ENCODE results near the gene WFS1. TPM values are rescaled to one million over a fixed set of nuclear protein-coding genes. Genes with fewer than 3 reads are reported as not detected.
A peak's percentile ranks its signal among the peaks of the same experiment; 100 is the strongest.

WFS1 gene
- total RNA-seq, 2 donors from 2014 or later, result 77.9 to 131 TPM

DNA sequence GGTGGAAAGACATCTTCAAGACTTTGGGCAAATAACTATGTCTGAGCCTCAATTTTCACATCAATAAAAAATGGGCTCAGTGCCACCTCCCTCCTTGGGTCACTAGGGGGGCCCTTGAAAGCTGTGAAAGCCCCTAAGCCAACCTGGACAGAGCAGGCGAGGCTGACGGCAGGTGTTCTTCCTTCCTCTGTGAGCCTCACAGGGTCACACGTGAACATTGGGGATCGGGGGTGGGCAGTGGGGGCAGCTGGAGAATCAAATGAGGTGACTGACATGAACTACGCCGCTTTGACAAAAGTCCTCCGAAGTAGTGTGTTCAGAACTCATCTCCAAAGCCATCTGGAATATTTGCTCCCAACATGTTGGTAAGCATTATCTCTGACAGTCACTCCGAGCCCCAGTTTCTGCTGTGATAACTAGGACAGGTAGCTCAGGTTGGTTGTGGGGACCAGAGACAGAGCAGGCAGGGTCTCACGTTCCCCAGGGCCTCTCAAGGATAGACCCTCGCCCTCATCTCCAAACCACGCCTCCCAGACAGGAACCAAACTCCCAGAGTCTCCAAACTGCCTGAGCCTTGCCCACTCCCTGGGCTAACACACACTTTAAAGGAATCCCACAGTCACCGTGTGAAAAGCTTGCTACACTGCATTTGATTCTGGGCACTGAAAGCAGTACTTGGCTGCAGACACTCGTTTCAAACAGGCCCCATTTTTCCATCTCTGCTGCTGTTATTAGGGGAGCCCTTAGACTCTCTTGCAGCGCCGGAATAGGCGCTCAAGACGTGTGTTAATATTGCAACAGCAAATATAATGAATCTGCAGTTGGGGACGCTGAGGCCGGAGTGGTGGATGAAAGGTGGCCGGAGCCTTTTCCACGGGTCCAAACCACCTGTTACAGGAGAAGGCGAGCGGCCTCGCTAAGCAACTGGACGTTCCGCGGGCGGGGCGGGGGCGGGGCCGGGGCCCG lies 717 bp upstream of the WFS1 start:
- Histone ChIP-seq H3K4me3 (peak overlapping the region; percentile 83), H3K9me3 (no peaks in the 10 kb centered on the region), H3K27me3 (replicated peaks; ENCODE audit: insufficient read depth) (no peaks in the 10 kb centered on the region), H3K4me1 (ENCODE audit: control insufficient read depth in 1 of 2, low read depth in 2 of 2) (peaks cover 33 to 42% of the 10 kb centered on the region in 2 donors), H3K27ac (peak overlapping the region; percentile 39 to 47), H3K36me3 (no peaks in the 10 kb centered on the region)
- ATAC-seq (ENCODE audit: insufficient number of reproducible peaks, low FRiP score, low read depth) (no peak), DNase-seq (ENCODE audit: low spot score) (no peak)
- TF ChIP-seq, protein P1, sequence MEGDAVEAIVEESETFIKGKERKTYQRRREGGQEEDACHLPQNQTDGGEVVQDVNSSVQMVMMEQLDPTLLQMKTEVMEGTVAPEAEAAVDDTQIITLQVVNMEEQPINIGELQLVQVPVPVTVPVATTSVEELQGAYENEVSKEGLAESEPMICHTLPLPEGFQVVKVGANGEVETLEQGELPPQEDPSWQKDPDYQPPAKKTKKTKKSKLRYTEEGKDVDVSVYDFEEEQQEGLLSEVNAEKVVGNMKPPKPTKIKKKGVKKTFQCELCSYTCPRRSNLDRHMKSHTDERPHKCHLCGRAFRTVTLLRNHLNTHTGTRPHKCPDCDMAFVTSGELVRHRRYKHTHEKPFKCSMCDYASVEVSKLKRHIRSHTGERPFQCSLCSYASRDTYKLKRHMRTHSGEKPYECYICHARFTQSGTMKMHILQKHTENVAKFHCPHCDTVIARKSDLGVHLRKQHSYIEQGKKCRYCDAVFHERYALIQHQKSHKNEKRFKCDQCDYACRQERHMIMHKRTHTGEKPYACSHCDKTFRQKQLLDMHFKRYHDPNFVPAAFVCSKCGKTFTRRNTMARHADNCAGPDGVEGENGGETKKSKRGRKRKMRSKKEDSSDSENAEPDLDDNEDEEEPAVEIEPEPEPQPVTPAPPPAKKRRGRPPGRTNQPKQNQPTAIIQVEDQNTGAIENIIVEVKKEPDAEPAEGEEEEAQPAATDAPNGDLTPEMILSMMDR (IDR thresholded peaks at IDR 0.05), result no peak

DNA sequence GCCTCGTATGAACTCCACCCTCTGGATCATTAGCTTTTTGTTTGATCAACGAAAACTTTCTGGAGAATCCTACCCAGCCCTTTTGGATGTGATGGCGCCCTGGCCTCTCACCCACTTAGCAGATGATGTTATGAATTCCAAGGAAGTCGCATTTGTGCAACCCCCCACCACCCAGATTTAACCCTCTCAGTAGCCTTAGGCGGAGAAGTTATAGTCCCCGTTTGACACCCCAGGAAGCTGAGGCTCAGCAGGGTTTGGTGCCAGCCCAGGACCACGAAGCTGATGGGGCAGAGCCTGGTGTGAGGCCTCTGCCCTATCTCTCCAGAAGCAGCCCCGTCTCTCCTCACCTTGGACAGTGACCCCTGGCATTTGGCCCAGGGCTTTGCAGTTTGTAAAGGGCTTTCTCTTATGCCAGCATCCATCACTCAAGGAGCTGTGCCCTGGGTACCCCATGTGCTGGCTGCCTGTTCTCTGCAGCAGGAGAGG lies 1.0 kb downstream of the WFS1 start:
- no peak for ATAC-seq (ENCODE audit: insufficient number of reproducible peaks, low FRiP score, low read depth)
- peaks cover 42 to 60% of the 10 kb centered on the region in 2 donors for H3K4me1 ChIP-seq (ENCODE audit: control insufficient read depth in 1 of 2, low read depth in 2 of 2)
- no peaks in the 10 kb centered on the region for H3K27me3 ChIP-seq (replicated peaks; ENCODE audit: insufficient read depth)
- H3K9me3 ChIP-seq, result no peaks in the 10 kb centered on the region
- TF ChIP-seq, protein P1 (IDR thresholded peaks at IDR 0.05), result no peak
- no peaks in the 10 kb centered on the region for H3K36me3 ChIP-seq
- peak overlapping the region; percentile 92 to 96 for H3K27ac ChIP-seq
- H3K4me3 ChIP-seq, result peak overlapping the region; percentile 83
- no peak for DNase-seq (ENCODE audit: low spot score)

DNA sequence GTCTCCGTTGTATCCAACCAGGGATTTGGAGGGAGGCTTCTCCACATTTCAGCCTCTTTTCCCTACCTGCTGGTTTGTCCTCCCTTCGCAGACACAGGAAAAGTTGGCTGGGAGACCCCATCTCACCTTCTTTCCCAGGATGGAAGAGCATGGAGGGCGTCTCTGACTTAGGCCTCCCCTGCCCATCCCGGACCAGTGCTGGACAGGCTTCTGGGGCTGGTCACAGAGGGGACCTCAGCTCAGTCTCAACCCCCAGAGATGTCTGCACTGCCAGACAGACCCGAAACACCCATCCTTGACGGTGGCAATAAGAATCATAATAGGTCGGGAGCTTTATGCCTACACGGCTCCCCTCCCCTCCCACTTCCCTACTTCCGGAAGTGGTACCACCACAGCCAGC lies 1.6 kb downstream of the WFS1 start:
- Histone ChIP-seq H3K9me3 (no peaks in the 10 kb centered on the region), H3K4me1 (ENCODE audit: control insufficient read depth in 1 of 2, low read depth in 2 of 2) (peaks cover 47 to 65% of the 10 kb centered on the region in 2 donors), H3K27me3 (replicated peaks; ENCODE audit: insufficient read depth) (no peaks in the 10 kb centered on the region), H3K36me3 (no peaks in the 10 kb centered on the region), H3K27ac (peak overlapping the region; percentile 92 to 96), H3K4me3 (peak overlapping the region; percentile 83)
- DNase-seq (ENCODE audit: low spot score) (no peak), ATAC-seq (ENCODE audit: insufficient number of reproducible peaks, low FRiP score, low read depth) (no peak)
- TF ChIP-seq, protein P1 (IDR thresholded peaks at IDR 0.05), result no peak

DNA sequence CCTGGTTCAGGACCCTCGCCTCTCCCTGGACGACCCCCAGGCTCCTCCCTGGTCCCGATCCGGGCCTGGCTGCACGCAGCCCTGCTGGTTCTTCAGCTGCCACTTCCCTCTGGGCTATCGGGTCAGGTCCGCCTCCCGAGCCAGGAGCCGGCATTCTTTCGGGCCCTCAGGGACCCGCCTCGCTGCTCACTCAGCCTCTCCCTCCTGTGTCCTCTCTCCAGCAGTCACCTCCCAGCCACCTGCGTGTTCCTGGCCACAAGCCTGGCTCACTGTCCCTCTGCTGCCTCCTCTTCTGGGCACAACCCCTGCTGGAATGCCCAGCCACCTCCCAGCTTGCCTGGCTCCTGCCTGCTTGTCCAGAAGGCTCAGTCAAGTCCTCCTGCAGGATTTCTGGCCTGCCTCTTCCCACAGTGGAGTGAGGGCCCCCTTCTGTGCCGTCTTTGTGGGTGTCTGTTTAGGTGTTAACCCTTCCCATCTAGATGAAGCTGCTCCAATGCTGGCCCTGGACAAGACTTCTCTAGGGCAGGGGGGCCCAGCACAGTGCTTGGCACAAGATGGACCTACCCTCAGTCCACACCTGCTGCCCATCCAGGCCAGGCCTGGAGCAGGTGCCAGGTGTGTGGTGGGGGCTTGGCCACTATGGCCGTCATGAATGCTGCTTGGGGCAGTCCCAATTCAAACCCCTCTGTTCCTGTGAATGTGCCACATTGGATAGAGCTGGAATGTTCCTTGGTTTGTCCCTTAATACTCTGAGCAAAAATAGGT lies 2.2 kb downstream of the WFS1 start:
- DNase-seq (ENCODE audit: low spot score), result no peak
- H3K4me3 ChIP-seq, result peak overlapping the region; percentile 83
- H3K27ac ChIP-seq, result peak overlapping the region; percentile 92 to 96
- ATAC-seq (ENCODE audit: insufficient number of reproducible peaks, low FRiP score, low read depth), result no peak
- H3K4me1 ChIP-seq (ENCODE audit: control insufficient read depth in 1 of 2, low read depth in 2 of 2), result peaks cover 52 to 72% of the 10 kb centered on the region in 2 donors
- H3K36me3 ChIP-seq, result no peaks in the 10 kb centered on the region
- H3K9me3 ChIP-seq, result no peaks in the 10 kb centered on the region
- TF ChIP-seq, protein P1 (IDR thresholded peaks at IDR 0.05), result no peak
- no peaks in the 10 kb centered on the region for H3K27me3 ChIP-seq (replicated peaks; ENCODE audit: insufficient read depth)
